GM18909 (cell line): ENCODE measurements around the gene PLEKHA6.

Source experiments
- ATAC-seq: cut with Tn5 transposase; IDR thresholded peaks from one replicate; pipeline ENCODE4 v1.9.1; 2021; ENCODE audit warnings: mild to moderate bottlenecking; ENCODE audit not compliant: unreplicated experiment, poor library complexity

Gene PLEKHA6

DNA sequence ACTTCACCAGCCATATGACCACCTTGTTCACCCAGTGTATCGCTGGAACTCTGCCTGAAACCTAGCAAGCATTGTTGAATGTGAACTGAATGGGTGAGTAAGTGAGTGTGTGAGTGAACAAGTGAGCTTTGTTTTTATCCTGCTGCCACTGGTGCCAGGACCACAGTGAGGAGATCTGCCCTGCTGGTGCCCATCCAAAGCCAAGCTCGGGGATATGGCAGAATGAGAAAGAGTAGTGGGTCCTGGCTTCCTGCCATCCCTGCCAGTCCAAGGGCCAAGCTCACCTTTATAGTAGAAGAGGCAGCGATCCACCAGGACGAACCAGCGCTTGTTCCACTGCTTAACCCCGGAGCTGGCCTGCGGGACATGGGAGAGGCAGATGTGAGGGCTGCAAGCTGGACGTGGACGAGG is 92.5 kb downstream of the PLEKHA6 start:
- no peak for ATAC-seq

DNA sequence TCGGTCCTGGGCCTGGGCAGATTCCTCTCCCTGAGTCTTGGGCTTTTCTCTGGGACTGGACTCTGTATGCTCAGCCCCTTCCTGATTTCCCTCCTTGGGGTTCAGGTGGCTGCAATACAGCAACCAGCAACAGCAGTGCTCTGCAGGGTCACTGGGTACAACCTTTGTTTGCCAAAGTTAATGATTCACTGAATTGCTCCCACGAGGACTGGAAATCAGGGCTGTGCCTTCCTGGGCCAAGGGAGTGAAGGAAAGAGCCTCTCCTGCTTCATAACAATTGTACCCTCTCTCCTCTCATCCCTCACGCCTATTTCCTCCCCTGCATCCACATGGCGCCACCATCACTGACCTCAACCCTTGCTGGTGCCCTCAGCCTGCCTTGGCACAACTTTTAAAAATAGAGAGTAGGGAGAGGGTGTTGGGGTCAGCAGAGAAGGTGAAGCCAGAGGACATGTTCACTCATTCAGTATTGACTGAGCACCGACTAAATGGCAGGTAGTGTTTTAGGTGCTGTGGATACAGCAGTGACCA is 93.2 kb downstream of the PLEKHA6 start:
- ATAC-seq, result no peak

DNA sequence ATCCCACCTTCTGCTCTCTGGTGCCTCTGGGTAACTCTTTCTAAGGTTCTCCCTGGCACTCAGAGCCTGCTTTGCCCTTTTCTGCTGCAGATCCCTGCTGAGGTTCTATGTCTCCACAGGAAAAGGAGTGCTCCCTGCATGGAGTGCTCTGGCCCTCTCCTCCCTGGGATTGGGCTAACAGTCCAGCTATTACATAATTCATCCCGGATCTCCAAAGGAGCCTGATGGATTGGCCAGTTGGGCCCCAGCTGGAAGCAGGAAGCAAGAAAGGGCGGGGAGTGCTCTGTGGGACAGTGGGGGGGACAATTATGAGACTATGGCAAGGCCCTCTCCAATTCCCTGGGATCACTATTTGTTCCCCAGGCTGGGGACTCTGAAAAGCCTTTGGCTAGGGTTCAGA is 94.1 kb downstream of the PLEKHA6 start:
- no peak for ATAC-seq

GRCh38 chr1:204264805-204265204 is 94.9 kb downstream of the PLEKHA6 start:
- ATAC-seq, result no peak

DNA sequence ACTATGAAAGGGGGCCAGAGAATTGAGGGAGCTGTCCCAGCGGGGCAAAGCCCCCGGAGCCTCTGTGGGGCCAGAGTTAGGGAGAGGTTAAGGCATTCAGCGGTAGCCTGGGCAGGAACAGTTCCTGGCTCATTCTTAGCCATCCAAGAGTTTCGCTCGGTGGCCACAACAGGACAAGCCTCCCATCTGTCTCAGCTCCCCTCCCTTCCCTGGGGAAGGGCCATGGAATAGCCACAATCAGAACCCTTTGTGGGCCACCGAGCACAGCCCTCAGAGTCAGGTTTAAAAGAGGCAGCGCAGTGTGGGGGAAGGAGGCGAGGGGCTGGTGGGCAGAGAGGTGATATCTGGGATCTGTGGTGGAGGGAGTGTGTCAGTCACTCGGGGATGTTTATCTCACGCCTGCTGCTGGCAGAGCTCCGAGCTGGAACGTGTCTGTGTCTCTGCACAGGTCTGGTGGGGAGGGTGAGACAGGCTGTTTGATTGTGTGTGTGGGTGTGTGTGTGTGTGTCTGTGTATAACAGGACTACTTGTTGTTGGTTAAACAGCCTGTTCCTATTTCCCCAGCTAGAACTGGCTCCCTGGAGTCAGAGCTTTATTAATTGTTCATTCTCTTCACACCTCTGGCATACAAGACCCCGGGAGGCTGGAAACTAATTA is 96.3 kb downstream of the PLEKHA6 start:
- no peak for ATAC-seq

- no peak for ATAC-seq
Observed at GRCh38 chr1:204262506-204263253, 97.0 kb downstream of the PLEKHA6 start.

DNA sequence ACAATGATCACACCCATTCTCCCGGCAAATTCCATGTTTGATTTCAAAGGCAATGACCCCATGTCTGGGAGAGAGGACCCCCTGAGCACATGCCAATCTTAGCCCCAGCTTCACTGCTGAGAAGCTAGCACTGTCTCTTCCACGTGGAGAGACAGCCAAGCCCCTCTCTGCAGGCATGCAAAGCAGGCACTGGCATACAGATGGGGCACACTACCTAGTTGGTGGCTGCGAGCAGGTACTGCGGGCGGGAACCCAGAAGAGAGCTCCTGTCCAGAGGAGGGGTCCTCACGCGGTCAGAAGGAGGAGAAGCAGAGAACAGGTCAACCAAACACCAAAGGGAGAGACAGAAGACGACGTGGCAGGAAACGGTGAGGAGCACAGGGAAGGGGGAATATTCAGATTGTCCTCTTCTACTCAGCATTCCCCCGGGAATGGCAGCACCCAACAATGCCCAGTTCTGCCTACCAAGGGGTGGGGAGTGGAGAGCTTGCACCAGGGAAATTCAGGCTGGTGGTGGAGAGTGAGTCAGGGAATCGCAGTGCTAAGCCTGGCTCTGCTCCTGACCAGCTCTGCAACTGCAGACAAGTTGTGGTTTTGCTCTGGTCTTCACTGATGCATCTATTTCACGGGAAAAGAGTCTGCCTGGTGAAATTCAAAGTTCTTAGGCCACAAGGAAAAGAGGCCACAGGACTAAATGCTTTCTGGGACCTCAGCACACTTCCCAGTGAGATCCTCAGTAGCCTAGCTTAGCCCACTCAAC is 97.8 kb downstream of the PLEKHA6 start:
- ATAC-seq, result no peak

- no peak for ATAC-seq
Observed at GRCh38 chr1:204261266-204261665, 98.5 kb downstream of the PLEKHA6 start.

DNA sequence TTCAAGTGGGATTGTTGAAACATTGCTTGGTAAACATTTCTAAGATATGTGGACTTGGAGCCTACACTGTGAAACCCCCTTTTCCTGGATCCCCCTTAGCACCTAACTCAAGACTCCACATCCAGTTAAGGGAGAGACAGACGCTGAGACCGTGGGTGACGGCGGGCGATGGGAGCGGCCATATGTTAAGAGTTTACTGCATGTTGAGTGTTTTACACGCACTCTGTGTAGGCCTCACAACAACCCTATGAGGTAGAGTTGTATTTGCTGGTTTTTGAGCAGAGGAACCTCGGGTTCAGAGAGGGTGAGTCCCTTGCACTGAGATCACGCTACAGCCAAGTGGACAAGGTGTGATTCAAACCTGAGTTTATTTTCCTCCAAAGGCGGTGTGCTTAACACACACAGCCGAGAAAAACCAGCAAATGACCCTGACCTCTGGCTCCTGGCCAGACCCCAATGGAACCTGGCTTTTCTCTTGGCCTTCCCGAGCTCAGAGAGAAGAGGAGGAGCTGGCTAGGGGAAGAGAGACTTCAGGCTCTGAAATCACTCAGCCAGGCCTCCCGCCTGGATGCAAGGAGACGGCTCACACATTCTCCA is 99.0 kb downstream of the PLEKHA6 start:
- no peak for ATAC-seq

DNA sequence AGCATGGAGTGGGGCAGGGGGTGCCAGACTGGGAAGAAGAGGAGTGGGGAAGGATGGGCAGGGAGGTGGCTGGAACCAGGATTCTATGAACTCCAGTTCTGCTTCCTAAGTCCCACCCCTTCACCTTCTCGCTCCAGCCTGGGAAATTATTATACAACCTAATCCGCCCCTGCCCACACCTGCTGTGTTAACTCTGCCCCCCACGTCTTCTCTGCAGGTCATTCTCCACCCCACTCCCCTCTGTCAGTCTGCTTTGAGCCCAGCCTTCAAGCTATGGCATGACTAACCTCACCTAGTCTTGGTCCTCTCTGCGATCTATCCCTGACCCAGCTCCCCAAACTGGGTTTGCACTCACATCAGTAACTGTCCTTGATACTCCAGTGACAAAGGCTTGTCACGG is 99.9 kb downstream of the PLEKHA6 start:
- no peak for ATAC-seq

GRCh38 chr1:204259196-204259595 is 100.5 kb downstream of the PLEKHA6 start:
- no peak for ATAC-seq

DNA sequence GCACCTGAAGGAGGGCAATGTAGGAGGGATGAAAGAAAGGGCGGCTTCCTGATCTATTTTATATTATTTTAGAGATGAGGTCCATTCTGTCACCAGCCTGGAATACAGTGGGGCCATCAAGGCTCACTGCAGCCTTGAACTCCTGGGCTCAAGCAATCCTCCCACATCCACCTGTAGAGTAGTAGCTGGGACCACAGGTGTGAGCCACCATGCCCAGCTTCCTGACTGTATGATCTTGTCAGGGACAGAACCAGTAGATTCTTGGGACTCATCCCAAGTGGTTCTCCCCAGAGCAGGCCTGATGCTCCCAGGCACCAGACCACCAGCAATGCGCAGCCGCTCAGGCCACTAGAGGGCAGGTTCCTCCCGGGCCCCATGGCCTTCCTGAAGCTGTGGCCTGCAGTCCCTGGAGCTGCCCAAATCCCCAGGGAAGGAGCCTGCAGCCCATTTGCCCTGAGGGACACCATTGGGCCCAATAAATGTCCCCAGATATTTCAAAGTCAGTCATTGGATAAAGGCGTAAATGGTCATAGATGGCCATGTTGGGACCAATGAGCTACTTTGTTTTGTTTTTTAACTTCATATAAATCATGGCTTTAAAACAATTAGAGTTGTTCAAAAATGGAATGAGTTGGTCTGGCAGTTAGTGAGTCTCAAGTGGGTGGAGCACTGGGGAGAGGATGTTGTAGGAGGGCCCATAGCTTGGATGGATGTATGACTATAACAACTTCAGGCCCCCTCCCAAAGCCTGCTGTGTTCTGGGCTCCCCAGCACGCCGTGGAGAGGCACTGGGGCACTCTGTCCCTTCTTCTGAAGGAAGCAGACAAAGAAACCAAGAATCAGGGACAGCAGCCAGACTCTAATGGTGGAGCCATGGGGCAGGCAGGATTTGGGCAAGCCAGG is 101.3 kb downstream of the PLEKHA6 start:
- no peak for ATAC-seq

- ATAC-seq, result no peak
Observed at GRCh38 chr1:204257446-204257845, 102.3 kb downstream of the PLEKHA6 start.

DNA sequence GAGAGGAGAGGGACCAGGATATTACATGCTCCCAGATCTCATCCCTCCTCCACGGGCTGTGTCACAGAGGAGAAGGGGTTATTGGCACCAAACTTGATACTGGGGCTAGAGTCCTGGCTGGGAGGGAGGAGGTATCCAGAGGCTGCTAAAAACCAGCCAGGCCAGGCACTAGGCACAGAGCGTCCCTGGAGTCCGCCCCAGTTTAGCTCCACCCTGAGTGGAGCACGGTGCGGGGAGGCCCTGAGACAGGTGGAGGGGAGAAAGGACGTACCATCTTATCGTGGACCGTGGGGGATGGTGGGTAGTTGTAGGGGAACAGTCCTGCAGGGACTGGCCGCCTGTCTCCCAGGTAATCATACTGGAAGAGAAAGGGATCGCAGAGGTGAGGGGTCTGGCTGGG is 103.2 kb downstream of the PLEKHA6 start:
- ATAC-seq, result no peak

- ATAC-seq, result no peak
Observed at GRCh38 chr1:204255966-204256365, 103.8 kb downstream of the PLEKHA6 start.

DNA sequence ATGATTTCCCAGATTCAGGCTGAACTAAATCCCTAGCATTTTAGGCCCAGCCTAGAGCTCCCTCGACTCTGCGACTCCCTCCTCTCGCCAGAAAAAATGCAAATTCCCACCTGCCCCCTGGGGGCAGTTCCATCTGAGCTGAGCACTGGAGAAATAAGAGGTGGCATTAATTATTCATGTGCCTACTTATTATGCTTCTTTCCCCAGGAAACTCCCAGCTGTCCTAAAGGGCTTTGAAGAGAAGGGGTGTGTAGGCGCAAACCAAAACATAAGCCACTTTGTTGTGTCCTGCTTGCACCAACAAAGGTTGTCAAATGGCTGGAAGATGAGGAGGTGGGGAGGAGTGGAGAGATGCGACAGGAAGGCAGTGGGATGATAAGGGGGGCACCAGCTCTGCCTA is 104.5 kb downstream of the PLEKHA6 start:
- no peak for ATAC-seq

DNA sequence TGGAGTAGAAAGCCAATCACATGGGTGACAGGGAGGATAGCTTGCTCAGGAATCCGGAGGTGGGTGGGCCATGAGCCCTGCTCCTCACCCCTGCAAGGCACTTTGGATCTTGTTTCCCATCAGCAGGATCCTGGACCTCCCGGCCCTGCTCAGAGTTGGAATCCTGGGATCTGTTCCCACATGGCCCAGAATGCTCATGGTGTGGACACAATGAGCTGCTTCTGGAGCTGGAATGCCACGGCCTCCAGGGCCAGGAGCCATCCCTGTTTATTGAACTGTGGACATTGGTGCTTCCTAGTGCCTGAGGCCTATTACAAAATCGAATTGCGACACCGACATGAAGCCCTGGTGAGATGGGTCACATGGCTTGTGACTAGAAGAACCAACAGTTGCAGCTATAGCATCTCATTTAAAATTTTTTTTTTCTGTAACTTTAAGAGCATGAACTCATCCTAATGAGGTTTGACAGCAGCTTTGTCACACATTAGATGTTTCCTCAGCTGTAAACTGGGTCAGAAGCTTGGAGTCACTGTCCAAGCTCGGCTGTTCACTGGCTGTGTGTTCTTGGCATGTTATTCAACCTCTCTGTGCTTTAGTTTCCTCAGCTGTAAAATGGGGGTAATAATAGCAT is 105.6 kb downstream of the PLEKHA6 start:
- no peak for ATAC-seq

- ATAC-seq, result no peak
Observed at GRCh38 chr1:204251926-204252689, 107.6 kb downstream of the PLEKHA6 start.

- no peak for ATAC-seq
Observed at GRCh38 chr1:204251286-204251685, 108.4 kb downstream of the PLEKHA6 start.
